Measurements from ENCODE around the gene CEACAM1.

DNA sequence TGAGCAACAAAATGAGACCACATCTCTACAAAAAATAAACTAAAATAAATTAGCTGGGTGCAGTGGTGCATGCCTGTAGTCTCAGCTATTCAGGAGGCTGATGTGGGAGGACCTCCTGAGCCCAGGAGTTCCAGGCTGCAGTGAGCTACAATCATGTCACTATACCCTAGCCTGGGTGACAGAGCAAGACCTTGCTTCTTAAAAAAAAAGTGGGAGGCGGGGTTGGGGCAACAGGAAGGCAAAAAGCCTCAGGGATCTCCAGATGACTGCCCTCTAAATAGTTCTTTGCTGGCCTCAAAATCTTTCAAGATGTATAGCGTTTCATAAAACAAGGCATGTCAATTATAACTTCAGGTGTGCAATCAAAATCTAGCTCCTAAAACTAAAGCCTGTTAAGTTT, 48.0 kb upstream of the CEACAM1 start:
- TF ChIP-seq POLR2AphosphoS5 (IDR thresholded peaks at IDR 0.05; ENCODE audit: low read depth) (no peak), CTCF (IDR thresholded peaks at IDR 0.05; ENCODE audit: insufficient read depth, low read length) (no peak), GABPA (IDR thresholded peaks at IDR 0.05; ENCODE audit: low read depth) (no peak), REST (IDR thresholded peaks at IDR 0.05; ENCODE audit: insufficient replicate concordance, low read depth) (no peak)
